Activated CD8-positive, alpha-beta memory T cell treated with anti-CD3 and anti-CD28 coated beads, Interleukin-2, amount 50 U/mL, for 1 hour (primary cell): ENCODE results near the gene FGF11.

Experiments
- DNase-seq: peaks from one replicate; pipeline ENCODE4 v3.0.0-alpha.2; 2020; ENCODE audit errors: extremely low read depth

The FGF11 gene

GRCh38 chr17:7408252-7408727, 31.0 kb upstream of the FGF11 start:
- DNase-seq = no peak

GRCh38 chr17:7408863-7409262, 30.4 kb upstream of the FGF11 start:
- no peak for DNase-seq

- no peak for DNase-seq
These were observed 29.6 kb upstream of the FGF11 start for GRCh38 chr17:7409716-7410115.

GRCh38 chr17:7410634-7411426, 28.5 kb upstream of the FGF11 start:
- no peak for DNase-seq

- no peak for DNase-seq
These were observed 27.9 kb upstream of the FGF11 start for GRCh38 chr17:7411427-7411750.

GRCh38 chr17:7413346-7413985, 25.8 kb upstream of the FGF11 start:
- DNase-seq = no peak

GRCh38 chr17:7414837-7415236, 24.5 kb upstream of the FGF11 start:
- no peak for DNase-seq

GRCh38 chr17:7415784-7416183, 23.5 kb upstream of the FGF11 start:
- no peak for DNase-seq

- no peak for DNase-seq
These were observed 23.0 kb upstream of the FGF11 start for GRCh38 chr17:7416323-7416722.

GRCh38 chr17:7417056-7417655, 22.2 kb upstream of the FGF11 start:
- no peak for DNase-seq

GRCh38 chr17:7418472-7419152, 20.7 kb upstream of the FGF11 start:
- DNase-seq = no peak

GRCh38 chr17:7419819-7420610, 19.3 kb upstream of the FGF11 start, which contains the start of gene SPEM1:
Gene SPEM1, plus strand, starts transcription at chr17:7420324. Its CDS starts 61 bp downstream, at chr17:7420385.
- no peak for DNase-seq

GRCh38 chr17:7421186-7421585, 18.1 kb upstream of the FGF11 start:
- DNase-seq = no peak

GRCh38 chr17:7423679-7424078, 15.6 kb upstream of the FGF11 start:
- no peak for DNase-seq

GRCh38 chr17:7425316-7425715, 14.0 kb upstream of the FGF11 start, which contains the start of gene SPEM2:
Gene SPEM2, plus strand, starts transcription at chr17:7425616. Its CDS starts 73 bp downstream, at chr17:7425689.
- no peak for DNase-seq

- no peak for DNase-seq
These were observed 13.6 kb upstream of the FGF11 start for GRCh38 chr17:7425756-7426155.

GRCh38 chr17:7426203-7426863, 13.0 kb upstream of the FGF11 start:
- no peak for DNase-seq

GRCh38 chr17:7426896-7427489, 12.3 kb upstream of the FGF11 start:
- DNase-seq = no peak

- DNase-seq = no peak
These were observed 11.8 kb upstream of the FGF11 start for GRCh38 chr17:7427549-7427948.

GRCh38 chr17:7428557-7428956, 10.8 kb upstream of the FGF11 start, which contains the start of gene SPEM3:
Gene SPEM3, plus strand, starts transcription at chr17:7428857. Its CDS starts 46 bp downstream, at chr17:7428903.
- no peak for DNase-seq
